ENCODE measurements around the gene SLC13A4. TPM values are rescaled to one million over a fixed set of nuclear protein-coding genes. Genes with fewer than 3 reads are reported as not detected.

Gene SLC13A4
- total and polyA plus RNA-seq, 8 donors = 3.5 to 7.7 (median 5.4) TPM; not detected in 2

GRCh38 chr7:135736586-135737305 lies 8.8 kb upstream of the SLC13A4 start:
- intact Hi-C loops (cut with DNase I) = no loop called here
- H3K4me3 ChIP-seq = no peak overlapping the region
- ATAC-seq = no peak
- H3K27me3 ChIP-seq = no peaks in the 10 kb centered on the region
- H3K4me1 ChIP-seq = no peaks in the 10 kb centered on the region
- no peak for TF ChIP-seq CTCF (IDR thresholded peaks at IDR 0.05)
- H3K36me3 ChIP-seq = no peaks in the 10 kb centered on the region
- DNase-seq = no peak
- H3K9me3 ChIP-seq = no peaks in the 10 kb centered on the region
- H3K27ac ChIP-seq = no peak overlapping the region

DNA sequence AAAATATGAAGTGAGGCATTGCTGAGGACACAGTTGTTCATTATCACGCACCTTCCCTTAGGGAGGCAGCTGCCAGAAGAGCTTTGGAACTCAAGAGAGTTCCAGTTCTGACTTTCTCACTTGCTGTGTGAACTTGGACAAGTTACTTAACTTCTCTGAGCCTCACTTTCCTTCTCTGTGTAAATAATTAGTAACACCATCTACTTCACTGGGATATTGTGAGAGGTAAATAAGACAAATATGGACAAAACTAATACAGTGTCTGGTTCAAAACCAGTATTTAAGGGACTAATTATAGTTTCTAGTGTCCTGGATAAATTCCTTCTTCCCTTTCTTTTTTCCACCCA lies 6.3 kb upstream of the SLC13A4 start:
- ATAC-seq (no peak), DNase-seq (no peak)
- H3K36me3 ChIP-seq = no peaks in the 10 kb centered on the region
- no peaks in the 10 kb centered on the region for H3K27me3 ChIP-seq
- H3K4me1 ChIP-seq = no peaks in the 10 kb centered on the region
- TF ChIP-seq CTCF (IDR thresholded peaks at IDR 0.05) = no peak
- H3K4me3 ChIP-seq = no peak overlapping the region
- no peaks in the 10 kb centered on the region for H3K9me3 ChIP-seq
- intact Hi-C loops (cut with DNase I) = no loop called here
- no peak overlapping the region for H3K27ac ChIP-seq

DNA sequence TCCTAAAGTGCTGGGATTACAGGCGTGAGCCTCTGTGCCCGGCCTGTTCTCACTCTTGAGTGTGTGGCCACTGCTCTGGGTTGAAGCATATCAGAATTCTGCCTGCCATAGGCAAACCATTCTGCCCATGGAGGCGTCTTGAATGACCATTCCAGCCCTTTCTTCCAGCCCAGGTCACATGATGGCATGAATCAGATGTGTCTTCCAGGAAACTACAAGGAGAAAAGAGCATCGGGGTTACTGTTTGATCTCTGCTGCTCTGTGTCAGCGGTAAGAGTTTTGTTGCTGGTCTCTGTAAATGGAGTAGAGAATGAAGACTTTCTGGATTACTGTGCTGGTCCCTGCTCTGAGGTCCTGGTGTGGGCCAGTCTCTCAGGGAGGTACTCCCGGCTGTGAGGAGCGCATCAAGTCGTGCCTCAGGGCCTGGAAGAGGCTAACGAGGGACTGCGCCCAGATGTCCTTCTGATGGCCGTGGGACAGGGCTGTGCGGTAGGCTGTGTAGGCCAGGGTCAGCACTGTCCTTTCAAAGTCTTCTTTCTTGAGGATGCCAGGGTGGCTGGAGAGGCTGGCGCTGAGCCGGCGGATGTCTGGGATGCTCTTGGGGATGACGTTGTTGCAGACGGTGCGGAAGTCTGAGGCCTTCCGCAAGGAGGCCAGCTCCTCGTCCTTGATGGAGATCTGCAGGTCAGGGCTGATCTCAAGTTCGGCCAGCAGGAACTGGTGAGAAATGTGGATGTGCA lies 5.8 kb upstream of the SLC13A4 start:
- no peak overlapping the region for H3K27ac ChIP-seq
- no peak overlapping the region for H3K4me3 ChIP-seq
- DNase-seq (no peak), ATAC-seq (no peak)
- no peaks in the 10 kb centered on the region for H3K27me3 ChIP-seq
- no peaks in the 10 kb centered on the region for H3K36me3 ChIP-seq
- H3K4me1 ChIP-seq = no peaks in the 10 kb centered on the region
- no peak for TF ChIP-seq CTCF (IDR thresholded peaks at IDR 0.05)
- H3K9me3 ChIP-seq = no peaks in the 10 kb centered on the region
- intact Hi-C loops (cut with DNase I) = no loop called here

DNA sequence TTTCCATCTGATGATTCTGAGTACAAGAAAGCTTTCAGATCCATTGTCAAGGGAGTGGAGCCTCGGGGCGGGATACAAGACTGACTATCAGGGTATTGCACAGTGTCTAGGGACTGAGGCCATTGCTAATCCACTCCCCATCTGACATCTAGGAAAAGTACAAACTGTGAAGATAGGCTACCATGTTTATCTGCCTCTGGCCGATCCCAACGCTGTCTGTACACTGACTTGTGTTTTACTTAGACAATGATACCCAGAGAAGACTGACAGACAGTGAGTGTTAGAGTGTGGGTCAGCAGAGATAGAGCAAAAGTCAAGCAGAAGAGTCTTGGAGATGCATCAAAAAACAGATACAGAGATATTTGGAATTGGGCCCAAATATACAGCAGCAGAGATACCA lies 3.1 kb upstream of the SLC13A4 start:
- intact Hi-C loops (cut with DNase I) = no loop called here
- H3K27me3 ChIP-seq = no peaks in the 10 kb centered on the region
- H3K4me3 ChIP-seq = no peak overlapping the region
- no peak for ATAC-seq
- no peak overlapping the region for H3K27ac ChIP-seq
- no peaks in the 10 kb centered on the region for H3K9me3 ChIP-seq
- no peak for TF ChIP-seq CTCF (IDR thresholded peaks at IDR 0.05)
- H3K4me1 ChIP-seq = no peaks in the 10 kb centered on the region
- DNase-seq = no peak
- H3K36me3 ChIP-seq = no peaks in the 10 kb centered on the region

DNA sequence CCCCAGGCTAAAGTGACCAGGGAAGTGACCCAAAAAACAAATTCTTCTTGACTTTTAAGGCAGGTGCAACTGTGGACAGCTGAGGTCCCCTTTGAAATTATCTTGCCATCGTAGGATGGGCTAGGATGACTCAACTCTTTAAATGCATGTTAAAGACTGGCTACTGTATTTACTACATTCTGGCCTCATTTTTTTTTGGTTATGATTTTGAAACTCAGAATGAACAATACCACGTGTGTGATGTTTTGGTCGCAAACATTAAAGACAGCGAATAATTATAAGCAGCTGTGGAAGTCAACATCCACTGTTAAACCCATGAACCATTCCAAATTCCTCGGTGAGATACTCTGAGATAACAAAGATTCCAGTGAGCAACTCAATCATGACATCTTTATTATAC lies 1.2 kb upstream of the SLC13A4 start:
- Histone ChIP-seq H3K4me3 (no peak overlapping the region), H3K27ac (no peak overlapping the region), H3K27me3 (no peaks in the 10 kb centered on the region), H3K4me1 (no peaks in the 10 kb centered on the region), H3K9me3 (no peaks in the 10 kb centered on the region), H3K36me3 (no peaks in the 10 kb centered on the region)
- TF ChIP-seq CTCF (IDR thresholded peaks at IDR 0.05) = no peak
- DNase-seq = no peak
- no peak for ATAC-seq
- intact Hi-C loops (cut with DNase I) = no loop called here

All from left lung (tissue), 10 donors.